Frontal cortex (tissue), 4 donors: Measurements from ENCODE around the gene MARCO. TPM values are rescaled to one million over a fixed set of nuclear protein-coding genes. Genes with fewer than 3 reads are reported as not detected.
"Not testable (repeated sequence)": the region's sequence is repeated elsewhere in the genome, so short reads cannot be mapped to it uniquely, and the experiment has no call there.

Experiments
- DNase-seq, 2 donors: peaks; one replicate each; pipeline ENCODE4 v3.0.0; 2012; ENCODE audit warnings: low spot score in 2 of 2
- FAIRE-seq: peaks from 2 replicates; lab custom pipeline; 2012; peaks lifted over from hg19 to GRCh38; lab: Jason Lieb, UNC
- total RNA-seq: library from RNA; depleted of rRNA; stranded (reverse); fragments of >200 nt; gene quantifications from one replicate; pipeline ENCODE4 v1.2.3, GENCODE V29; 2014
- donor health status: control.
- donor health status: control.
- donor health status: control.

The MARCO gene
- total RNA-seq, 1 donor from 2014 or later = under 0.01 TPM

GRCh38 chr2:119025013-119025412 lies 83.0 kb downstream of the MARCO start:
- FAIRE-seq = no peak

DNA sequence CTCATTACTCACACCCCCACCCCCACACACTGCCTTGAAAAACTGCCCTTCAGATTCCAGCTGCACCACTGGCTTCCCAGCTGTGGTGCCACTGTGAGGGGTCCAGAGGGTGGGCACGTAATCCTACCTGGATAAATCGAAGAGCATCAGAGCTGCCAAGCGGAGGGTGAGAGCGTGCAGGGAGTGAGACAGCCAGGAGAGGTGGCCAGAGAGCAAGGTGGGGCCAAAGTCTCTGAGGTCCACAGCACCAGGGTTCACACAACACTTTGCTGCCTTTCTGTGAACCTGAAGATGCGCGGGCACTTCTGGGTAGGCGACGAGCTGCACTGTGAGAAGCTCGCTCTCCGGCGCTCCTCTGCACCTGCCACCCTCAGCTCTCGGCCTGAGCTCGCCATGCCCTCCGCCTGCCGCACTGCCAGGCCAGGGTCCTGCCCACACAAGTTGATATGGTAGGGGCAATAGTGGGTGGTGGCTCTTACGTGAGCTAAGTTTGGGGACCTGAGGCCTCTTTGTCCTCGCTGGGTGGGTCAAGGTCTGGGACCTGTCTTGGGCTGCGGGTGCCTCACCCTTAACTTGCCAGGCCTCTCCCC lies 83.9 kb downstream of the MARCO start:
- no peak for FAIRE-seq

More at GRCh38 chr2:119025013-119025412, 83.0 kb downstream of the MARCO start:
- no peak for DNase-seq

GRCh38 chr2:119026890-119027289 lies 84.9 kb downstream of the MARCO start:
- FAIRE-seq (no peak), DNase-seq (no peak)

More for the DNA sequence above, 83.9 kb downstream of the MARCO start:
- DNase-seq = no peak

- no peak for FAIRE-seq
Measured at GRCh38 chr2:119028327-119029174, 86.6 kb downstream of the MARCO start.

DNA sequence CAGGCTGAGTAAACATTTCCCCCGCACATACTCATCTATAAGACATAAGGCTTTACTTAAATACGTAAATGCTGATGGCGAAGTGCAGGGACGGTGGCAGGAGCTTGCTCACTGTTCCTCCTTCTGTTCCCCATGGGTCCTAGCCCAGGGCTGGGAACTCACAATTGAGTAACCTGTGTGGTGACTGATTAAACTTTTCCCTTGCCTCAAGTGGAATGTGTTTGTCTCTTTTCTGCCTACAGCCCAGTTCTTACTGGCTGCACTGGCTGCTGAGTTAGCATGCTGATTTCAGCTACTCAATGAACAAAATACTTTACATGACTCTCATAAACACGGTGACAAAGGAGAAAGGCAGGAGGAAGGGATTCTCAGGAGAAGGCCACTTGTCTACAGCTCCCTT lies 87.3 kb downstream of the MARCO start:
- DNase-seq (no peak), FAIRE-seq (no peak)

More at GRCh38 chr2:119028327-119029174, 86.6 kb downstream of the MARCO start:
- no peak for DNase-seq

GRCh38 chr2:119037922-119038321 lies 95.9 kb downstream of the MARCO start:
- DNase-seq, FAIRE-seq: not testable (repeated sequence)

- no peak for FAIRE-seq
- no peak for DNase-seq
Measured at GRCh38 chr2:119040730-119041129, 98.7 kb downstream of the MARCO start.

Other genes with a start within 250 kb of the MARCO start
- gene EN1, start 94.5 kb upstream of the MARCO start, total RNA-seq = not detected
- 0.41 TPM for gene C1QL2, start 216.6 kb downstream of the MARCO start, total RNA-seq